Jurkat, Clone E6-1 (cell line): Measurements from ENCODE around the gene PTPN11.

Experiments used
- DNase-seq: peaks from one replicate; pipeline ENCODE4 v3.0.0-alpha.2; 2011; ENCODE audit warnings: low read depth, low spot score
- H3K4me3 ChIP-seq: 2 replicates; pipeline ENCODE4 v1.5.1; 2011; ENCODE audit warnings: mild to moderate bottlenecking, low read length, control low read depth, moderate library complexity

PTPN11 gene

GRCh38 chr12:112532106-112532505, 113.4 kb downstream of the PTPN11 start:
- no peak overlapping the region for H3K4me3 ChIP-seq
- no peak for DNase-seq

DNA sequence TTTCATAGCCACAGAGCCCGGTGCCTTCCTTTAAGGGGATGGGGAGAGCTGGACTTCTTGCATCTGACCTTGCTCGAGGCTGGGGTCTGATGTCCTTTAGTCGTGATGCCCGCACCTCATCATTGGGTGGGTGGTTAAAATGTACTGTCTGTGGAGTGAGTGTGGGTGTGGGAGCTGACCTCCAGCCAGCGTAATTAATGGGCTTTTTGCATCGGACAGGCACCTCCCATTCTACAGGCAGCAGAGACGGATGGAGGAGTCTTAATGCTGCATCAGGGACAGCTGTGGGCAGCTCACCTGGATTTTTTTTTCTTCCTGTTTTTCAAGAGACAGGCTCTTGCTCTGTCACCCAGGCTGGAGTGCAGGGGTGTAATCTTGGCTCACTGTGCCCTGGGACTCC, 114.8 kb downstream of the PTPN11 start:
- no peak for DNase-seq
- H3K4me3 ChIP-seq: no peak overlapping the region

GRCh38 chr12:112535017-112535416, 116.3 kb downstream of the PTPN11 start:
- H3K4me3 ChIP-seq: no peak overlapping the region
- DNase-seq: no peak

- DNase-seq: no peak
- no peak overlapping the region for H3K4me3 ChIP-seq
These were observed 117.1 kb downstream of the PTPN11 start for GRCh38 chr12:112535637-112536366.

DNA sequence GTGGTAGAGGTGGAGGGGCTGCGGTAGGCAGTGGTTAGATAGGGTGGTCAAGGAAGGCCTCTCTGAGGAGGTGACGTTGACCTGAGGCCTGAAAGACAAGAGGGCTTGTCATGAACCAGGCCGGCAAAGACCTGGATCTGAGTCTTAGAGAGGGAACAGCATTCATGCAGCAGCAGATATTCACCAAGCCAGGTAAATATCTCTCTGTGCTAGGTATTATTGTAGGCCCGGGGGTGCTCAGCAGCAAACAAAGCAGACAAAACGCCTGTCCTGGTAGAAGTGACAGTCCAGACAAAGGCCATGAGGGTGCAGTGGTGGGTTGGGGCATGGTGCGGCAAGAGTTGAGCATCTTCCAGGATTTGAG, 117.6 kb downstream of the PTPN11 start:
- no peak overlapping the region for H3K4me3 ChIP-seq
- DNase-seq: no peak

GRCh38 chr12:112537710-112538396, 119.1 kb downstream of the PTPN11 start:
- peak; percentile 22 for DNase-seq

DNA sequence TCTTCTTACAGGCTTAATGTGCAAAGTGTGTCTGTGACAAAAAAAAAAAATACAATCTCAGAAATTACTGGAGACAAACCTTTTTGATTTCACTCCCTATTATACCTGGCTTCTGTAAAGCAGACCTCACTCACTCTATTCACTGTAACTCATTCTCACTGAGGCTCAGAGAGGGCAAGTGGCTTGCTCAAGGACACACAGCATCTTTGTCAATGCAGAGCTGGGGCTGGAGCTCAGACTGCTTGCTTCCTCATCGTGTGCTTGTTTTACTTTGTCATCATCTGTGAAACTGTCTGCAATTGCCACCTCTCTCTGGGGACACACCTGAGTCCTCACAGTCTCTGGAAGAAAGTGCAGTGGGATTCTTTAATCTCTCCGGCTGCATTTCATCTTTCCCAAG, 120.0 kb downstream of the PTPN11 start:
- no peak for DNase-seq
- H3K4me3 ChIP-seq: no peak overlapping the region

More at GRCh38 chr12:112537710-112538396, 119.1 kb downstream of the PTPN11 start:
- no peak overlapping the region for H3K4me3 ChIP-seq

GRCh38 chr12:112539221-112539620, 120.5 kb downstream of the PTPN11 start:
- H3K4me3 ChIP-seq: no peak overlapping the region
- DNase-seq: no peak

DNA sequence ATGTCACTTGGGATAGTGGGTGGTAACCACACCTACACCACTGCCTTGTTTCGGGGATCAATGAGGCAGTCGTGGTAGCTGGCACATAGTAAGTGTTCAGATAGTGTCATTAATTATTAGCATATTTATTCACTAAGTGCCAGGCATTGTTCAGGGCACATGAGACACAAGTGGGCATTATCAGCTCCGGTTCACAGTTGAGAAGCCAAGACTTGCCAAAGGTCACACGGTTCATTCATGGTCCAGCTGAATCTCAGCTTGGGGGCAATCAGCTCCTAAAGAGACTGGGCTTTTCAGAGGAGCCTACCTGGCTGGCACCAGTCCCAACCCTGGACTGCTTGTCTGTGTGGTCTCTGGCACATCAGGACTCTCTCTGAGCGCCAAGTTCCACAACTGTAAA, 121.3 kb downstream of the PTPN11 start:
- H3K4me3 ChIP-seq: no peak overlapping the region
- no peak for DNase-seq

DNA sequence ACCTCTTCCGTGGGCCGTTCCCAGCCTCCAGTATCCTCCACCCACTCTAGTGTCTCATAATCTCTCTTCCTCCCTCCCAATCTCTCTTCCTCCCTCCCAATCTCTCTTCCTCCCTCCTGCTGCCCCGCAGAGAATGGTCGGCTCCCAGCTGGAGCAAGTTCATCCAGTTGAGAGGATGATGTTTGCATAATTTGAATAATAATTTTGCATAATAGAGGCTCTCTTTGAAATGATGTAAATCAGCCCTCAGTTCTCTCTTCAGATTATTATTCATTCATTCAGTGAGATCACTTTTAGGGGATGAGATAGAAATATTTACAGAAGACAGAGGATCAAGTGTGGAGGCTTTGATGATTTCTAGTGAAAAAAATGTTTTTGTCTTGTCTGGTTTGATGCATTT, 125.0 kb downstream of the PTPN11 start:
- DNase-seq: no peak
- H3K4me3 ChIP-seq: no peak overlapping the region

DNA sequence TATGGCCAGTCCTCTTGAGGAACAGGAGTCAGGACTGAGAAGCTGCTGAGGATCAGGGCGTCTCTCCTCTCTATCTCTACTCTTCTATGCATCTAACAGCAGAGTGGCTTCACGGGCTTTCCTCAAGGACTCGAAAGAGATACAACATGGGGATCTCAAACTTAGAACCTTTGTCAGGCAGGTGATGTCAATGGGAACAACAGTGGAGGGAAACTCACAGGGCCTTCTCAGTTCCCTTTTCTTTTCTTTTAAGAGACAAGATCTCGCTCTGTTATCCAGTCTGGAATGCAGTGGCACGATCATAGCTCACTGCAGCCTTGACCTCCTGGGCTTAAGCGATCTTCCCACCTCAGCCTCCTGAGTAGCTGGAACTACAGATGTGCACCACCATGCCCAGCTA, 127.6 kb downstream of the PTPN11 start:
- no peak overlapping the region for H3K4me3 ChIP-seq
- DNase-seq: no peak

- no peak for DNase-seq
- H3K4me3 ChIP-seq: no peak overlapping the region
These were observed 128.2 kb downstream of the PTPN11 start for GRCh38 chr12:112546996-112547395.

GRCh38 chr12:112549031-112549430, 130.3 kb downstream of the PTPN11 start:
- H3K4me3 ChIP-seq: no peak overlapping the region
- DNase-seq: no peak

GRCh38 chr12:112551681-112552080, 132.9 kb downstream of the PTPN11 start:
- no peak overlapping the region for H3K4me3 ChIP-seq
- DNase-seq: no peak

DNA sequence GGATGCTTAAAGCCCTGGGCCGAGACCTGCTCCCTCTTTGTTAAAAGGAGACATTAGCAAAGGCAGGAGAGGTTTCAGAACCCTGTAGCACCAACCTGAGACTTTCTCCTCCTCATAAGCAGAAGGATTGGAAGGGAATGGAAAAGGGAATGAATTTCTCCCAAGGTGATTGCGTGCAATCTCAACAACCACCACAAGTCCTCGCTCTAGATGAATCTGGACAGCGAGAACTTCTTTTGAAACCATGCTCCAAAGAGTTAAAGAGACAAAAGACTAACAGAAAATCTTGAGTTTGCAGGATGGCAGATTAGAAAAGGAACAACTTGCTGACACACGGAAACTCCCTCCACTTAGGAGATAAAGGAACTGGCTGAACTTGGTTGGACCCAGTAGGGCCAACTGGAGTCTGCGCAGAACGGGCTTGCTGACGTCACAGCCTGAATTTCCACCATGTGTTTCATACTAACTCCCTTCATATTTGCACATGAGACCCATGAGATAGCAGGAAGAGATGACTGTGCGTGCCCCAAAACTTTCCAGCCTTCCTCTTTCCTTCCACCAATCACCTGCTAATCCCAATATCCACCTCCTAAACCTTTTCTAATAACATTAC, 137.0 kb downstream of the PTPN11 start:
- DNase-seq: no peak
- no peak overlapping the region for H3K4me3 ChIP-seq

GRCh38 chr12:112557951-112558630, 139.3 kb downstream of the PTPN11 start:
- DNase-seq: no peak
- no peak overlapping the region for H3K4me3 ChIP-seq
